DMS53 (cell line): ENCODE measurements around the gene GH2.
A peak's percentile ranks its signal among the peaks of the same experiment; 100 is the strongest.
"Not testable (repeated sequence)": the region's sequence is repeated elsewhere in the genome, so short reads cannot be mapped to it uniquely, and the experiment has no call there.

Source experiments
- DNase-seq: peaks from one replicate; lab custom pipeline; 2025; lab: John Stamatoyannopoulos, UW

Gene GH2

GRCh38 chr17:63874061-63874626 lies 7.6 kb downstream of the GH2 start:
- not testable (repeated sequence) for DNase-seq

- DNase-seq: not testable (repeated sequence)
Observed at GRCh38 chr17:63873577-63873976, 8.2 kb downstream of the GH2 start, which contains the start of gene CSH2. Gene CSH2, minus strand, starts transcription at chr17:63873677. Its CDS starts 63 bp downstream, at chr17:63873614.

DNA sequence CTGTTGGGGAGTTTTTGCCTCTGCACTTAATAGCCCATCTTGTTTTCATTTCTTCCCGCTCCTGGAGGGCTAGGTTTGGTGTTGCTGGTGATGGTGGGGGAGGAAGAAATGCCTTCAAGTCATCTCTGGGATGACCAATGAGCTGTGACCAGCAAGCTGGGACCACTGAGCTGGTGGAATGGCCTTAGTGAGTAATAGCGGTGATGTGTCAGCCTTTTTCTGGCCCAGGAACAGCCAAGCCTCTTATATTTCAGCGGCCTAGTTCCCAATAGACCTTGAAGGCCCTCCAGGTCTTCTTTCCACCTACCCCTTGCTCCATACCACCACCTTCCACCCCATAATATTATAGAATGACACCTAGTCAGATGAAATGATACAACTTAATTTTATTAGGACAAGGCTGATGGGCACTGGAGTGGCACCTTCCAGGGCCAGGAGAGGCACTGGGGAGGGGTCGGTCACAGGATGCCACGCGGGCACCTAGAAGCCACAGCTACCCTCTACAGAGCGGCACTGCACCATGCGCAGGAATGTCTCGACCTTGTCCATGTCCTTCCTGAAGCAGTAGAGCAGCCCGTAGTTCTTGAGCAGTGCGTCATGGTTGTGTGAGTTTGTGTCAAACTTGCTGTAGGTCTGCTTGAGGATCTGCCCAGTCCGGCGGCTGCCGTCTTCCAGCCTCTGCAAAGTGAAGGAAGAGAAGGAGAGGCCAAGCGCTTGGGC lies 9.9 kb downstream of the GH2 start:
- DNase-seq: not testable (repeated sequence)

- not testable (repeated sequence) for DNase-seq
Observed at GRCh38 chr17:63870292-63870665, 11.5 kb downstream of the GH2 start.

GRCh38 chr17:63869491-63870291 lies 12.1 kb downstream of the GH2 start:
- DNase-seq: not testable (repeated sequence)

- DNase-seq: not testable (repeated sequence)
Observed at GRCh38 chr17:63866625-63867024, 15.1 kb downstream of the GH2 start.

DNA sequence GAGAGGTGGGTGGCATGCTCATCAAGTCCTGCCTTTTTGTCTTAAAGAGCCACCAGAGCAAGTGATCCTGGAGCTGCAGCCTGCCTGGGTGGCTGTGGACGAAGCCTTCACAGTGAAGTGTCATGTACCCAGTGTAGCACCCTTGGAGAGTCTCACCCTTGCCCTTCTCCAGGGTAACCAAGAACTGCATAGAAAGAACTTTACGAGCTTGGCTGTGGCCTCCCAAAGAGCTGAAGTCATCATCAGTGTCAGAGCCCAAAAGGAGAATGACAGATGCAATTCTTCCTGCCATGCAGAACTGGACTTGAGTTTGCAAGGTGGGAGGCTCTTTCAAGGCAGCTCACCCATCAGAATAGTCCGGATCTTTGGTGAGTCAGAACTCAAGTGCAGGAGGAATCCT lies 22.5 kb downstream of the GH2 start:
- no peak for DNase-seq

- DNase-seq: not testable (repeated sequence)
Observed at GRCh38 chr17:63856425-63856824, 25.3 kb downstream of the GH2 start.

DNA sequence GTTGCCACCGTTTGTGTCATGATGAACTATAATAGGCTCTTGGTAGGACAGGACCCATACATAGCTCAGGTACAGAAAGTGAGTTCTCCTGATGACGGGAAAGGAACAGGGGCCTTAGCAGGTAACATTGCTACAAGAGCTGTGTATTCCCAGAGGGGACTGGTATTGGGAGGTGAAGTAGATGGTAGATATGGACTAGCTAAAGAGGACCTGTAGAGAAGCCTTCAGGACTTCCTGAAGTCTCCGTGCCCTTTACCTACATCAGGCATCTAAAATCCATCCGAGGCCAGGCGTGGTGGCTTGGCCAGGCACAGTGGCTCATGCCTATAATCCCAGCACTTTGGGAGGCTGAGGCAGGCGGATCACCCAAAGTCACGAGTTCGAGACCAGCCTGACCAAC lies 26.6 kb downstream of the GH2 start:
- DNase-seq: no peak

GRCh38 chr17:63854709-63855108 lies 27.0 kb downstream of the GH2 start:
- DNase-seq: no peak

- no peak for DNase-seq
Observed at GRCh38 chr17:63853260-63853659, 28.5 kb downstream of the GH2 start.

- no peak for DNase-seq
Observed at GRCh38 chr17:63850401-63850800, 31.3 kb downstream of the GH2 start.

DNA sequence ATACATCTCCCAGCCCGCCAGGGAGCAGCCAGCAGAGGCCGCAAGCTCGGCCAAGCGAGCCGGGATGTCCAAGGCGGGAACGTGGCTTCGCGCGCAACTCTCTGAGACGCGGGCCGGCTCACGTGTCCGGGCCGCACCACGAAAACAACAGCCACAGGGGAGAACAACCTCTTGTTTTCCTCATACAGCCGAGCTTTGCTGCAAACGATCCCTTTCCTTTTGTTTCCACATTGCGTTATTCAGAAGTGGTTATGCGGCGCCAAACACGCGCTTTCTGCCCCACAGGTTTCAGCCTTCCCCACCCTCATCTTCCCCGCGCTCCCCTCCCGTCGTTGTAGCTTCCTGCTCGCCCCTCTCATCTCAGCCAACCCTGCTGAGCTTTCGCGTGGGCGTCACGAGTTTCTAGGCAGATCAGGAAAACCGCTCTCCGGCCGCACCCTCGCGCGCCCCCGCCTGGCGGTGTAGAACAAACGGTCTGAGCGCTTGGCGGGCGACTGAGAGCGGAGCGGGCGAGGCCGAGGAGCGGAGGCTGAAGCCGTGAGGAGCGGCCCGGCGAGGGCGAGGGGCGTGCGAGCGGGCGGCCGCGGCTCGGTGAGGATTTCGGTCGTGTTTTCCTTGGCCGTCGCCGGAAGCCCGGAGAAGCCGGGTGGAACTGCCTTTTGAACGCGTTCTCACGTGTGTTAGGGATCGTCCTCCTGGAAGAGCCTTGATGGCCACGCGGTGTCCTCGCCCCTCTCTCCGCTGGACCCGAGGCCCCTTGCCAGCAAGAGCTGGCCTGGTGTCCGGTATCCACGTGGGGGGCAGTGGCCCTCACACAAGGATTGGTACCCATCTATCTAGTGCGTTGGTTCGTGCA lies 32.7 kb downstream of the GH2 start:
- DNase-seq: peak; percentile 91

DNA sequence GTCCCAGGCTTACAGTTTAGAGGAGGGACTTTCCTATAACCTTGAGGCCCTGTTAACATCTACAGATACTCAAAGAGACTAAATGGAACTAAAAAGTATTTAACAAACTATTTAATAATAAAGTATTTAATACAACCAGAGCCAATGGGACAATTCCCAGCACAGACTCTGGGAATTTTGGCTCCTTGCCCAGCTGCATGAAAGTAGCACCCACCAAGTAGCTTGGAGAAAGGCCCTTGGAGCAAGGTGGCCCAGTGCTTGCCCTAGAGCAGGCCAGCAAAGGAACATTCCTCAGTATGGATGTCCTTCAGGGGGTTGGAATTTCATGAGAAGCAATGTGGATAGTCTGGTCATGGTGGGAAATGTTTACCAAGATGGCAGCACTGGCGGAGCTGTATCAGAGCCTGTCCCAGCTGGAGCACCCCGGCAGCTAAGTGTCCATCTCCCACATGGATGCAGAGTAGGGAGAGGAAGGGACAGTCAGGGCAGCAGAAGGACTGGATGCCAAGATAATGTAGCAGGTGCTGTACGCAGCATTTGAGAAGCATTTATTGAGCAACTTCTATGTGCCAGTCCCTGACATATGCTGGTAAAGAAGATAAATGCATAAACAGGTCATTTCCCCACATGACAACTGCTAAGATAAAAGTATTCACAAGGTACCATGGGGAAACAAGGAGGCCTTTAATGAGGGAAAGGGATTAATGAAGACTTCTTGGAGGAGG lies 34.1 kb downstream of the GH2 start:
- no peak for DNase-seq

DNA sequence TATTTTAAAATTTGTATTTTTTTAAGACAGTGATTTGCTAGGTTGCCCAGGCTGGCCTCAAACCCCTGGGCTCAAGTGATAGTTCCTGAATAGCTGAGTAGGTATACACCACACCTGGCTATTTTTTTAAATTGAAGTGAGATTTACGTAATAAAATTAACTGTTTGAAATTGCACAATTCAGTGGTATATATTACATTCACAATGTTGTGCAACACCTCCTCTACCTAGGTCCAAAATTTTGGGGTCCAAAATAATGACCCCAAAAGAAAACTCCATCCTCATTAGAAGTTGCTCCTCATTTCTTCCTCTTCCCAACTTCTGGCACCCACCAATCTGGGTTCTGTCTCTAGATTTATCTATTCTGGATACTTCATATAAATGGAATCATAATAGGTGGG lies 36.2 kb downstream of the GH2 start:
- DNase-seq: no peak

DNA sequence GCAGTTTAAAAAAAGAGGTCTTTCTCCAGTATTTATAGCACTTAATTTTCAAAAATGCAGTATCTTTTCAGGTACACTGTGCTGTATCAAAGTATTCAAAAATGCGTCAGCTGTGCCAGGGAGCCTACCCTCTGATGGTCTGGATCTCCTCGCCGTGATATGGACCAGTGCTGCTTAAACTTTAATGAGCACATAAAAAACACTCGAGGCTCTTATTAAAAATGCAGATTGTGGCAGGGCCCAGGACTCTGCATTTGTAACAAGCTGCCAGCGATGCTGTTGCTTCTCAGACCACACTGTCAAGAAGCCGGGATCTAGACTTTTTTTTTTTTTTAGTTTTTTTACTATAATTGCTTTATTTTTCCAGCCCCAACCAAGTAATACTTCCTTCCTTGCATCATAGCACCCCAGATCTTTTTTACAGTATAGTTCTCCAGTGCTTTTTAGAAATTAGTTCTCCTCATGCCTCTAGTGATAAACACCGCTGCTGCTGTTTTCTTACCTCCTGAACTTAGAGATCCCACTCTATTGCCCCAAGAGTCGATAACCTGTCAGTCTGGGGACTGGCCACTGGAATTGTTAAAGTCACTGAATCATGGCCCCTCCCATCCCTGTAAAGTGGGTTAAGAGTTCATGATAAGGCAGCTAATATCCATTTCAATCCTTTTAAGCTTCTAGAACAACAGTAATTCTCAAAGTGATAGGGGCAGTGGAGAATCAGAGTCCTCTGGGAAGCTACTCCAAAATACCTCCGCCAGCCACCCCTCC lies 37.6 kb downstream of the GH2 start:
- DNase-seq: no peak

- peak; percentile 69 for DNase-seq
Observed at GRCh38 chr17:63843387-63843888, 38.3 kb downstream of the GH2 start.

DNA sequence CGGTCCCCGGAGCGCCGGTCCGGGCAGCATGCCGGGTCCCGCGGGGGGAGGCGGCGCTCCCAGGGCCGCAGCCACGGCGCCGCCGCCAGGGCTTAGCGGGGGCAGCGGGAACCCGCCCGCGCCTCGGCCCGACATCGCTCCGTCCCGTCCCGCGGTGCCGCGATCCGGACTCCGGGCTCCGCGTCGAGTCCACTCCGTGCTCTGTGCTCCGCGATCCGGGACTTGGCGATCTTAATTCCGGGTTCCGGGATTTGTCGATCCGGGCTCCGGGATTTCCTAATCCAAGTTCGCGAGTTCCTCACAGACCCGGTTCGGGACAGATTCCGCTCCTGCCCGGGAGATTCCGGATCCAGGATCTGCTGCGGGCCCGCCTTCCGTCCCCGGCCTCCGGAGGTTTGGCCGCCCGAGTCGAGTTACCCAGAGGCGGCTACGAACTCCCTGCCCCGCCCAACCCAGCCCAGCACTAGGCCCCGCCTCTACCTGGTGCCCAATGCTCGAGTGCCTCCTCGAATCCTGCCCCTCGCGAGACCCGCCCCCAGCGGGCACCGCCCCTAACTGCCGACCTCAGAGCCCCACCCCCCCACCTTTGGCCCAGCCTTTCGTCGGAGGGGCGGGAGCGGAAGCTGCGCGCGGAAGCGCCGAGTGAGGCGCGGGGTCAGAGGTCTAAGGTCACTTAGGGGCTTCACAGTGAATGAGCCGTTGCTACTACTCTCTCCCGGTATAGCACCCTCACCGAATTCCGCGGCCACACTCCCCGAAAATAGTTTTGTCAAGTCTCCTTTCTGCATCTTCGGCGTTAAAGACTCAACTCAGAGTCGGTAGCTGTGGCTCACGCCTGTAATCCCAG lies 39.0 kb downstream of the GH2 start, which contains the start of gene SMARCD2:
Gene SMARCD2 (minus strand): TSS at position 146 of the 847 bp plus-strand sequence. CDS start 11 bp downstream, at position 135.
- DNase-seq: peak; percentile 100

DNA sequence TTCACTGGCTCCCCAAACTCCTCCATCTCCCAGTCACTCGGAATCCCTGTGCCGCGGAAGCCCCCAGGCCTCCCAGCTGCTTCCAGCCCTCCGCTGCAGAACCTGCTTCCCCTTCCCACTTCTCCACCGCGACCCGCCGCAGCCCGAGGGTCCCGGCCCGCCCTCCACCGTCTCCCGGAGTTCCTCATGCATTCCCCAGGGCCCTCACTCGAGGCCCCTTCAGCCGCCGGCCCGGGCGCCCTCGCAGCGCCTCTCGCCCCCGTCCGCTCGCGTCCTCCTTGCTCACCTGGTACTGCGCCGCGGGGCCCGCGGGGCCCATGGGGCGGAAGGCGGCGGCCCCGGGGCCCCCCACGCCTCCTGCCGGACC lies 39.6 kb downstream of the GH2 start:
- peak; percentile 74 for DNase-seq
